AG08395 (cell line): ENCODE data around the gene MAP2K6.

Experiments used
- DNase-seq: peaks from one replicate; pipeline ENCODE4 v3.0.0; 2012; ENCODE audit warnings: mixed read lengths, low spot score

The MAP2K6 gene

GRCh38 chr17:69535016-69535570, 120.6 kb downstream of the MAP2K6 start:
- no peak for DNase-seq

- DNase-seq = no peak
Measured at GRCh38 chr17:69538795-69539194, 124.3 kb downstream of the MAP2K6 start.

DNA sequence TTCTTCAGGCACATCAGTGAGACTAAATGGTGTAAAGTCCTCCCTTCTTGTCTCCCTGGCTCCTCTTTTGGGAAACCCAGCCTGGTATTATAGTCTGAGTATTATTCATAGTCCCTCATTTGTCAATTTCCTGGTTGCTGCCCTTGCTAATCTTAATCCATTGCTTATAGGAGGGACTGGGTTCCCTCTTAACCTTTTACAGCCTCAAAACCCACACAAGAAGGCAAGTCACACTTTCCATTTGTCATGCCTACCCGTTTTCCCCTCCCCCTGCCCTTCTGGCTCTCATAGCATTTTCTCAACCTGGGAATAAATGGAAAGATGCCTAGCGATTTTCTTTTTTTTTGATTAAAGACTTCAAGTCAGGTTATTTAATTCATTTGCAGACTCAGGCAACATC, 124.8 kb downstream of the MAP2K6 start:
- no peak for DNase-seq

DNA sequence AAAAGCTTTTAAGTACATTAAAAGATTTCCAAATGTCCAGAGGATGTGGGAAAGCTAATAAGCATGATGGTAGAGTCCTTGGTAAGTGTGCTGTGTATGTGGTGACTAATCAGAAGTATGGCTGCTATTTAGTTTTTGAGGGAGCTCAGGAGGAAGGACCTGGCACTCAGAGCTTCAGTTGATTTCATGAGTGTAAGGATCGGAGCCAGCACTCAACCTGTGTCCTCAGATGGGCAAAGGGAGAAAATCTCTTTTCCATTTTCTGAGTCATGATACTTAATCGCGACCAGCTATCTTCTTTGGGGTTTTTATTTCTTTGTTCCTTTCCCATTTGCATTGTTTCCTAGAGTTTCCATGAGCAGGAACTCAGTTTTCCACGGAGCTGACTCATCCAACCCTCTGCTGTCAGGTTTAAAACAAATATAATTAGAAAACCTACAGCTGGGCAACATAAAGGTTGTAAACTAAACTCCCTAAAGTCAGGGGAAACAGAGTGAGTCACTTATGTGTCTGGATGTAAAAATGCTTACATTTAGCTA, 125.4 kb downstream of the MAP2K6 start:
- peak; percentile 41 for DNase-seq

GRCh38 chr17:69540356-69540755, 125.9 kb downstream of the MAP2K6 start:
- DNase-seq = no peak

GRCh38 chr17:69547230-69547629, 132.7 kb downstream of the MAP2K6 start:
- DNase-seq = no peak

GRCh38 chr17:69547947-69548346, 133.4 kb downstream of the MAP2K6 start:
- DNase-seq = no peak

DNA sequence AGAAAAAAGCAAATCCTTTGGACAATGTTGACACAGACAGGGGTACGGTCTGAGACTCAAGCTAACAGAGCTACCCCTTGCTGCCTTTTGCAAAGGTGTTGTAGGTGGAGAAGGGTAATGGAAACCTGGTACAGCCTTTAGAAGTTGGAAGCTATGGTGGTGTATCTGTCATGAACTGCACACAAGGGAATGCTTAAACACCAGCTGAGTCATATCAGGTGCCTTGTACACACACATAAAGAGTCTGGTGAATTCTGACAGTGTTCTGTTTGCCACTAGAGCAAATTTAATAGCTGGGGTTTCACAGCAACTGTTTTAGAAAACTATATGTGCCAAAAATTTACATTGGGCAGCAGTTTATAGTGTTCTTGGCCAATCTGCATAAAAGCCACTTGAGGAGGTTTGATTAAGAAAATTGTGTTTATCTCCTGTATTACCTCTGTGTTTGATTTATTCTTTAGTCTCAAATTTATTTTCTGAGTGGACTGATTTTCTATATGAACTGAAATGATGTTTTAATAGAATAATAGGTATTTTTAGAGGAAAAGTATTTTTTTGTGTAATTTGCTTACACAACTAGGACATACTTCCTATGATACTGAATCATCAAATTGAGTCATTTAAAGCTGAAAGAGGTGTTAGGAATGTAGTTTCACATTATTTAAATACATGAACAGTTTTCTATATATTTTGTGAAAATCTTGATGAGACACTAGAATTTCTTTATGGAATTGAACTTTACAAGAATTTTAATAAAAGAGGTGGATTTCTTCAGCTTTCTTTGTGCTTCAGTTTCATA, 136.9 kb downstream of the MAP2K6 start:
- peak; percentile 6 for DNase-seq

GRCh38 chr17:69552986-69553667, 138.6 kb downstream of the MAP2K6 start:
- no peak for DNase-seq

GRCh38 chr17:69555056-69555455, 140.6 kb downstream of the MAP2K6 start:
- no peak for DNase-seq

DNA sequence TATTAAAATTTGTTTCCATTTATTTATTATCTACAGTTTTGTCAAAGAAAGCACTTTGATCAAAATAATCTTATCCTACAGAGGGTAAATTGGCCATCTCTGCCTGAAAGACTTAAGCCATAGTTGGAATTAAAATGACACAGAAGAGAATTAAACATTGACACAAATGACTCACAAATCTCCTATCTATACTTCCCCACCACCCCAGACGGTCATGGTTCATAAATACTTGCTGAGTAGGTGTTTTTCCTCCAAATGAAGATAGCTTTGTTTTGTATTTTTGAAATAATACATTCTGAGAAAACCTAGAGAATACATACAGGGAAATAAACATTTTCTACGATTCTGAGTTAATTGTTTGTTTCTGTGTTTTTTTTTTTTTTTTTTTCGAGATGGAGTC, 142.8 kb downstream of the MAP2K6 start:
- no peak for DNase-seq

DNA sequence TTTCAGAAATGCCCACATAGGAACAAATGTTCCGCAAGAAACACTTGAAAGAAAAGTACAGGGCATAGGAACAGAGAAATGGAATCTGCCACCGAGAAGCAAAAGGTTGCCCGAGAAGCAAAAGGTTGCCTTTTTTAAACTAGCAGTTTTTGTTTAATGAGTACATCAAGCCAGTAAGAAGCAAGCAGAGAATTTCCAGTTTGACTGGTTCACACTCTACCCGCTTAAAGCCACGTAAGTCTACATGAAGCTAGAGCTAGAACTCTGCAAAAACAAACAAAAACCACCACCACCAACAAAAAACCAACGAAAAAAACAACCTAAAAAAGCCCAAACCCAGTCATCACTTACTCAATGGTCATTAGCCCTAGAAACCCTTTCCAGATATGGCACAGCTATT, 144.3 kb downstream of the MAP2K6 start:
- DNase-seq = no peak

- DNase-seq = peak; percentile 49
Measured at GRCh38 chr17:69560987-69561441, 146.5 kb downstream of the MAP2K6 start.

- no peak for DNase-seq
Measured at GRCh38 chr17:69561462-69561861, 147.0 kb downstream of the MAP2K6 start.

DNA sequence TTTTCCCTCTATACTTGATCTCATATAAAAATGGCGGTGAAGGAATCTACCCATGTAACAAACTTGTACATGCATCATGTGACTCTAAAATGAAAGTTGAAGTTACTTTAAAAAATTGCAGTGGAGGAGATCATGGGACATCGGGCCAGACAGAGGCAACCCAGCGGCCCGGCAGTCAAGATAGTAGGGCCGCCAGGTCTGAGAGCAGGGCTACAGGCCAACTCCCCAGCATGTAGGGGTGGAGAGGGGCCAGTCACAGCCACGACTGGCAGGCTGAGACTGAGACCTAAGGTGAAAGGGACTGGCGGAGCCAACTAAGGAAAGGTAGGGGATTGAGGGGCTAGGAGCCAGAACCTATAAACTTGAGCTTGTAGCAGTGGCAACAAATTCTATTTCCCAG, 150.9 kb downstream of the MAP2K6 start:
- DNase-seq = no peak

DNA sequence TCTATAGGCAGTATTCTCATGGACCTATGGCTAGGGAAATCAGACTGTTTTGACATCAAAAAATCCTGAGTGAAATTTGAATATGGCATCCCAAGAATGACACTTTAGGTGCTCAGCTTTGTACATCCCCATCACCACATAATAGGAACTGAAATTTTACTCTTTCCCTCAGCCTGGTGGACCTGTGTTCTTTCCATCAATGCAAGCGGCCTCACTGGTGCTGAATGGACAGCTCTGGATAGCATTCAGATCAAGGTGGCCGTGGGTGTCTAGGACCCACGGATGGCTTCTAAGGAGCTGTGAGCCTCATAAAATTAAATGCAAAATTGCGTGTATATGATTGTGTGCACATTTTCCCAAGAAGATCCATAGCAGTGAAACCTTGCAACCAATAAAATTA, 152.6 kb downstream of the MAP2K6 start:
- DNase-seq = peak; percentile 10

DNA sequence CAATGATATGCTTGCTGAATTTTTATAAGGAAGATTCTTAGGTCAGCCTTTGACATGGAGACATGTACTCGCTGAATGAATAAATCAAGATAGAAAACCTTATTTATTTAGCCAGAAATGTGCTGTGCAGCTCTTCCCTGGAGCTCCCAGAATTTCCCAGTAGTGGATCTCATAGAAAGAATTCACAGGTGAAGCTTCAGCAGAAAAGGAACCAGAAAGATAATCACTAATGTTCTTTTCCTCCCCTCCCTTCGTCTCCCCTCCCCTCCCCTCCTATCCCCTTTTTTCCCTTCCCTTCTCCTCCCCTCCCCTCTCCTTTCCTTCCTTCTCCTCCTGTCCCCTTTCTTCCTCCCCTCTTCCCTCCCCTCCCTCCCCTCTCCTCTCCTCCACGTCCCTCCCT, 158.2 kb downstream of the MAP2K6 start:
- DNase-seq = no peak

- DNase-seq = no peak
Measured at GRCh38 chr17:69573396-69573795, 158.9 kb downstream of the MAP2K6 start.

DNA sequence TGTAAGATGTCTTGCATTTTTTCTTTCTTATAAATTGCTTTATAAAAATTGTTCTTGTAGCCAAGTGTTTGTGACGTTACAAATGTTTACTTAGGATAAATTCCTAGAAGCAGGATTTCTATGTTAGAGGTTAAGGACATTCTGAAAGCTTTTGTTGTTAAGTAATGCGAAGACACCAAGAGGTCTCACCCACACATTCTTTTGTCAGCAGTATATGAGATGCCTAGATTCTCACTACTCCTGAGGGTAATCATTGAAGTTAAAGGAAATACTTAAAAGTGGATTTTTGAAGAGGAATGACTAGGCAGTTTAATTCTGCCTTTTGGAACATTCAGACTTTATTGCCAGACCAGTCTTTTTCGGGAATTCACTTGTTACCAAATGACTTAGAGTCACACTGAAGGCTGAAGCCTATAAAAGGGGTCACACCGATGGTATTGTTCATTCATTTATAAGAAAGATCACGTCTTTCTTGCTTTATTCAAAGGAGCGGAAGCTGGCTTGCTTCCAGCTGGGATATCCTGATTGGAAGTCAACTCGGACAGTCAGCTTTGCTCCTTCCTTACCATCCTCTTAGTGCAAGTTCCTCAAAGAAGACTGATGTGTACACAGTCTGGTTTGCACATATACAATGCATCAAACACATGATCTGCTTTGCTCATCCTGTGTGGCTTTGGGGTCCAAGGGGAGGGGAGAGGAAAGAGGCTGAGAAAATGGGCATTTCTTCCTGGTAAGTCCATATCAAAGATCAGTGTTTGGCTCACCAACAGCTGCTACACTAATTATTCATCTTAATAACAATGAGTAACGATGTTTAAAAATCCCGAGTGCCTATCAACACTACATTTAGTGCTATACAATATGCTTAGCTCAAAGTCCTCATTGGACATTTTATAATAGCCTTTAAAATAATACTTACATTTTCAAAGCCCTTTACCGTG, 160.0 kb downstream of the MAP2K6 start:
- DNase-seq = no peak

DNA sequence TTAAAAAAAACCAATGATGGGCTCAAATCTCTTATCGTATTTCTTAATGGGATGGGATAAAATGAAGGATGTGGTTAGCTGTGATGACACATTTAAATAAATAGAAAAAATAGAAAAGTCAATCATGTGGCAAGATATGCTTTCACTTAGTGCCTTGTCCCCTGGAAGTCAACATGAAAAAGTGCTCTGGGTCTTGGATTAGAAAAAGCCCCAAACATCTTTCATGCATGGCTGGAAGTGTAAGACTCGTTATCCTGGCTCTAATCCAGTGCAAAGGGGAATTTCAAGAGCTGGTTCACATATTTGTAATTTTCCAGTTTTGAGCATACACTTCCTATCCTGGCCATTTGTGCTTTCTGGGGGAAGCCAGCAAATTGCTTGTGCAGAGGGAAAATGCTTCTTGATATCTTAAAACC, 160.9 kb downstream of the MAP2K6 start:
- peak; percentile 54 for DNase-seq

DNA sequence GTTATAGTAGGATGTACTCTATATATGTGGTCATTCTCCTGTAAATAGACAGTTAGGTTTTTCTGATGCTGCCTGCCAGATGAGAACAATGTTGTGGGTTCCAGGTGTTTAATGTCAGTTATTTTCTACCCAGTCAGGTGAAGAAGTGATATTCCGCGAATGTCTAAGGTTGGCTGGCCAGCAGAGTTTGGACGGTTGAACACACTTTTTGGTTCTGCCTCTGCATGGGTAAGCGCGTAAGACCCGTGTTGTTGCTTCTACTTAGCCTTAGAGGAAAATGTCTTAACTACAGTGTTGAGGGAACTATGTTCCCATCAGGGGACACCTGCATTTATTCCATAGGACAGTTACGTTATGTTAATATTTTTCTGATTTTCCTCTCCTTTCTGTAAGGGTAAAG, 162.6 kb downstream of the MAP2K6 start:
- no peak for DNase-seq
